ENCODE data around the gene DYRK4. TPM values are rescaled to one million over a fixed set of nuclear protein-coding genes. Genes with fewer than 3 reads are reported as not detected.
"Not testable (repeated sequence)": the region's sequence is repeated elsewhere in the genome, so short reads cannot be mapped to it uniquely, and the experiment has no call there.

The DYRK4 gene, protein sequence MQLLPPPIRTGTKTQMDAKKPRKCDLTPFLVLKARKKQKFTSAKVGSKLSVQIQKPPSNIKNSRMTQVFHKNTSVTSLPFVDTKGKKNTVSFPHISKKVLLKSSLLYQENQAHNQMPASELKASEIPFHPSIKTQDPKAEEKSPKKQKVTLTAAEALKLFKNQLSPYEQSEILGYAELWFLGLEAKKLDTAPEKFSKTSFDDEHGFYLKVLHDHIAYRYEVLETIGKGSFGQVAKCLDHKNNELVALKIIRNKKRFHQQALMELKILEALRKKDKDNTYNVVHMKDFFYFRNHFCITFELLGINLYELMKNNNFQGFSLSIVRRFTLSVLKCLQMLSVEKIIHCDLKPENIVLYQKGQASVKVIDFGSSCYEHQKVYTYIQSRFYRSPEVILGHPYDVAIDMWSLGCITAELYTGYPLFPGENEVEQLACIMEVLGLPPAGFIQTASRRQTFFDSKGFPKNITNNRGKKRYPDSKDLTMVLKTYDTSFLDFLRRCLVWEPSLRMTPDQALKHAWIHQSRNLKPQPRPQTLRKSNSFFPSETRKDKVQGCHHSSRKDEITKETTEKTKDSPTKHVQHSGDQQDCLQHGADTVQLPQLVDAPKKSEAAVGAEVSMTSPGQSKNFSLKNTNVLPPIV
- total RNA-seq: 10 to 100 TPM; 27.5 to 28.6 TPM
- long read RNA-seq, partial matches to known transcripts: 4 of 8 reads
- long read RNA-seq, other reads (novel, unspliced or antisense): 4 of 8 reads

DNA sequence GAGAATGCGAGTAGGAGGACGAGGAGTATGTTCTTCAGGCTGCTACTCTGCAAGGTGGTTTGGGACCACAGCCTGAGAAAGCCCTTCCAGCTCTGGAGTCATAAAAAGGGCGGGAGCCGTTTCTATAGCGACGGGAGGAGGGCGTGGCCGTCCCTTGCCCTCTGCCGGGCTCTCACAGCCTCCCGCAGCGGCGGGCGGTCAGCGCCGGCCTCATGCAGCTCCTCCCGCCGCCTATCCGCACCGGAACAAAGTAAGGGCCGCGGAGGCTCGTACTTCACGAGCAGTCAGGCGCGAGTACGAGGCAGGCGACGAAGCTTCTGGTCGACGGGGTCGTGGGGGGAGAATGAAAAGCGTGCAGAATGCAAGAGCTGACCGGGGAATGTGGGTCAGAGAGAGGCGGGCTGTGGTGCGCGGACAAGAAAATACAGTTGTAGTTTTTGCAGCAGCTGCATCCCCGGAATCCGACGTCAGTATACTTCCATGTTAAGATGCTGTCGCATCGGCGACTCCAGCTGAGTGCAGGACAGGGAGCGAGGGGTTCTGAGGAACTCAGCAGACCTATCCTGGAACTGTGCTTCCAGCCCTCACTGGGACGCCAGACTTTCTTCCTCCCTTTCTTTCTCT, at the start of gene DYRK4:
DYRK4 (plus strand) TSS at position 175 of the 624 bp plus-strand sequence; CDS start at position 213, 38 bp downstream.
- intact Hi-C loops (cut with DNase I, micrococcal nuclease): no loop called here
- ATAC-seq (peak; percentile 99), DNase-seq (peak; percentile 90 to 96)

DNA sequence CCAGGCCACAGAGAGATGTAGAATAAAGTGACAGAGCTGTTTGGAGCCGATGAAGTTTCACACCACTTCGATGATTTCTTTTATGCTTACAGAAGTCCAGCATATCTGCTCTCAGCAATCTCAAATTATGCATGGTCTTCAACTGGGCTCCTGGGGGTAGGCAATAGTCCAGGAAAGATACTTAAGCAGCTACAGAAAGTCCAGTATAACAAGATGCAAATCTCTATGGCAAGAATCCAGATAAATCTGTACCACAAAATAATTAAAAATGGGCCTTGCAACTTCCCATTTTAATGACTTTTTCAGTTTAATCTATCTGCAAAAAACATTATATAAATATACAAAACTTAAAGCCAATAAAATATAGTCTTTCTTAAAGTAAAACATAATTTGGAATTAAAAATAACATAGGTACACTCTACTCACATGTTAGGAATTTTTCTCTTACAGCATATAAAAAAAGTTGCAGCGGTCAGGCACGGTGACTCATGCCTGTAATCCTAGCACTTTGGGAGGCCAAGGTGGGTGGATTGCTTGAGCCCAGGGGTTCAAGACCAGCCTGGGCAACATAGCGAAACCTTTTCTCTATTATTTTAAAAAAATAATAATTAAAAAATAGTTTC, 43.8 kb upstream of the DYRK4 start:
- intact Hi-C loops (cut with DNase I, micrococcal nuclease): no loop called here
- ATAC-seq (no peak), DNase-seq (no peak)

DNA sequence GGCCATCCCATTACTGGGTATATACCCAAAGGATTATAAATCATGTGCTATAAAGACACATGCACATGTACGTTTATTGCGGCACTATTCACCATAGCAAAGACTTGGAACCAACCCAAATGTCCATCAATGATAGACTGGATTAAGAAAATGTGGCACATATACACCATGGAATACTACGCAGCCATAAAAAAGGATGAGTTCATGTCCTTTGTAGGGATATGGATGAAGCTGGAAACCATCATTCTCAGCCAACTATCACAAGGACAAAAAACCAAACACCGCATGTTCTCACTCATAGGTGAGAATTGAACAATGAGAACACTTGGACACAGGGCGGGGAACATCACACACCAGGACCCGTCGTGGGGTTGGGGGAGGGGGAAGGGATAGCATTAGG, 38.6 kb upstream of the DYRK4 start:
- intact Hi-C loops (cut with DNase I, micrococcal nuclease); DNase-seq; ATAC-seq: not testable (repeated sequence)

DNA sequence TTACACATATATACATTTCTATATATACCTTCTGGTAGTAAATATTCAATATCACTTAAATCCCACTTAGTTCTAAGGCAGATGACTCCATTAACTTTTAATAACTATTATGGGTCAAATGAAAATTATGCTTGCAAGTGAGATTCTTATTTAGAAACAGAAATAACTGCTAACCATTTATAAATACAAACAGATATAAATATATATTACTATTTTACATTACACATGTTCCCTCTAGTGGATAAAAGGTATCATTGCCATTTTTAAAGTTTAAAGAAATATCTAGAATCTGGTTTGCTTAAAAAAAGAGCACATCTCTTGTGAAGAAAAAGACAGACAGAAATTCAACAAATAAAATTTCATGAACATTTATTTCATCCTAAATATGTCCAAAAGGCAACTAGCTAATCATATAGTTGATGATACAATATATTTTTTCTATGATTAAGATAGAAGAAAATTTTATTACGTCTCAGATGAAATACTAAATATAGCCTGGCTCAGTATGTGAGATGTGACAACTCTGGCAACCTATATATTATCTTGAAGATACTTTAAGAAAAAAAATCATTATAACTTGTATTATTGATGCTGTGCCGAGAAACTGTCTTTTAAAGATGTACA, 35.0 kb upstream of the DYRK4 start:
- DNase-seq (no peak), ATAC-seq (no peak)
- intact Hi-C loops (cut with DNase I, micrococcal nuclease): loop anchor here in 1 of 2 donors (5.0 kb wide), 2 partner anchors 105 to 220 kb away; no protein-coding TSS in a partner anchor

DNA sequence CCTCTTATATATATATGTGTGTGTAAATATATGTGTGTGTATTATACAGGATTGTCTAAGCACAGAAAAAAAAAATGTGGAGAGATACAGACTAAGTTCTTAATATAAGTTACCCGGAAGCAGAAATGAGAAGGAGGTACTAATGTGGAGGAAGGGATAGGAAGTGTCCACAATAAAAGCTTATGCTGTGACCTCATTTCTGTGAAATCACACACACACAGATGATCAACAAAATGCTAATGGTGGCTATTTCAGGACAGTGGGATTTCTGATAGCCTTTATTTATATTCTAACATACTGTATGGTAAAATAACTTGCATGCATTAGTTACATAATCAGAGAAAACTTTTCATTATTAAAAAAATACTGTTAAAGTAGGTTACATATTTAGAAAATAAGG, 31.8 kb upstream of the DYRK4 start:
- ATAC-seq (no peak), DNase-seq (no peak)
- intact Hi-C loops (cut with DNase I, micrococcal nuclease): no loop called here

DNA sequence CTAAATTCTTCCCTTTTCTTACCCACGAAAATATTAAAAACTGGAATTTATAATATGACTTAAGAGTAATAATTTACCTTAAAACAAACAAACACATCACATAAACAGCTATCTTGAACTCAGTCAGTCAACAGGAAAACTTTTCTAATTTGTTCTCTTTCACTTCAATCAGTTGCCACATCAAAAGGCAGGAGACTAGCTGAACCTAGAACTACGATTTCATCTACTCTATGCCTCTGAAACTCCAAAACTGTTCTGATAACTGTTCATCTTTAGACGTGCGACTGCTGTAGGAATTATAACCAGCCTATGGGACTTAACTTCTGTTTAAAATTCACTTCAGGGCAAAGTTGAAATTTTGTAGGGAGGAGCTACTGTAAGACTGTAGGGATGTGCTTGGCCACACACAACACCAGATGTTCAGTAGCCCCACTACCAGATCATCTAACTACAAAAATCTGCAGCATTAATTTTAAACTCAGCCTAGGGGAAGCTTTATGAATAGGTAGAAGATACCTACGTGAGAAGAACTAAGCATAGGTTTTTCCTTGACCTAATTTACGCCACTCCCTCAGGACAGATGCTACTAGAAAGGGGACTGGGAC, 30.9 kb upstream of the DYRK4 start:
- intact Hi-C loops (cut with DNase I, micrococcal nuclease): no loop called here

DNA sequence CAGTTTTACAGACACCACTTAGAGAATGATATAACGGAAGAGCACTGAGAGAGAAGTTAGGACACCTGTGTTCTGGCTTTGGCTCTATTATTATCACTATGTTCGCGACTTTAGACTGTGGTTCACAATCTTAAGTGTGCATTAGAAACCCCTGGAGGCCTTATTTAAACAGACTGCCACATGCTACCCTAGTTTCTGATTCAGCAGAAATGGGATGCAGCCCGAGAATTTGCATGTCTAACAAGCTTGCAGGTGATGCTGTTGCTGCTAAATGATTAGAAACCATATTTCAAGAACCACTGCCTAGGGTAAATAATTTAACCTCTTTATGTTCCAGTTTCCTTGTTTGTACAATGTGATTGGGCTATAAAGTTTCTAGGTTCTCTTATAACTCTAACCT, 26.9 kb upstream of the DYRK4 start:
- no peak for ATAC-seq
- intact Hi-C loops (cut with DNase I, micrococcal nuclease): no loop called here
- no peak for DNase-seq

More for the DNA sequence above, 30.9 kb upstream of the DYRK4 start:
- no peak for ATAC-seq
- no peak for DNase-seq

DNA sequence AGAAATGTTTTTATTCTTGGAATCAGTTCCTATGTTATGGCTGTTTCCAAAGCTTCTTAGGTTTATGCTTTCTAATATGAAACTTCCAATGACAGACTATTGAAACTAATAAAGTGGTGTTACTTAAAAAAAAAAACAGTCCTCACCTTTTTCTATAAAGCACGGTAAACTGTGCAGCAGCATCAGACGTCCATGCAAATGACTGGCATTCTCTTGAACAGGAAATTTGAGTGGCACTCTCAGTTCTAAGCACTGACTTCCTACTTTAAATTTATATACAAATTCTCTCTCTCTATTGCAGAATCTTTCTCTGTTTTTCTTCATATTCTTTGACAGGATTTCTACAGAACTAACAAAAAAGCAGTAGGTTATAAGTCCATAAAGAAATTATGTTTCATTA, 26.1 kb upstream of the DYRK4 start:
- no peak for ATAC-seq
- DNase-seq: no peak
- intact Hi-C loops (cut with DNase I, micrococcal nuclease): no loop called here

DNA sequence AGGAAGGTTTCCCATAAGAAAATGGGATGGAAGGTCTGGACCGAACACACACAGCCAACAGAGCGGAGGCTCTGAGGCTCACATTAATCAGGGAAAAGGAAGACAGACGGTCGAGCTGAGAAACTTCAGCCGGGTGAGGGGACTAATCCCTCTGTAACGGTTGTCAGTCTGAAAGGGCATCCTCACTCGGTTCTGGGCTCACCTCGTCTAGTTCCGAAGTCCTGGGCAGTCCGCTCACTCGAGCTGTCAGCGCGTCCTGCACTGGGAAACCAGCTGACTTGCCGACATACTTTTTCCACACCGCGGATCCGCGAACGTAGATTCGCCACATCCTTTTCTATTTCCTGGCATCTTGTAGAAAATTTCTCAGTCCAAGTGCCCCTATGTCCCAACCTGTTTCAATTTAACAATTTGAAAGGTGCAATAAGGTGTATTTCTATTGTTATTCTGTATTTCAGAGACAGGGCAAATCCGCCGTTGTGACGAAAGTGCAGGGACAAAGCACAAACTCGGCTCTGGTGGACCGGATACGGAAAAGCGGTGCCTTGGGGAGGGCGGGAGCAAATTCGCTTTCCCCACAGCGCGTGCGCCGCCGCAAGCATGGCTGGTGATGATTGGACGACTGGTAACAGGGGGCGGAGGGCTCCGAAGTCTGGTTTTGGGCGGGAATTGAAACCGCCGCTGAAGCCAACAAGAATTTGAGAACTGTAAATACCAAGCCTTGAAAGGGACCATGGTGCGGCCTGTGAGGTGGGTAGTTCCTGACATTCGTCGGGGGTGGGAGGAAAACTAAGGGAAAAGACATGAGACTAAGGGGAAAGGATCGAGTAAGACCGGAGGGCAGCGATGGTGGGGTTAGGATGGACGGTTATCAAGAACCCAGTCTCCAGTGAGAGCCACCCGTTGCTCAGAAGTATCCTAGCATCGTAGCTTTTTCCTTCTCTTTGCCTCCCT, 23.5 kb upstream of the DYRK4 start, which contains the start of gene RAD51AP1:
RAD51AP1 (plus strand) TSS at position 684 of the 954 bp plus-strand sequence; CDS start at position 734, 50 bp downstream.
- intact Hi-C loops (cut with DNase I, micrococcal nuclease): no loop called here
- ATAC-seq (peak; percentile 100), DNase-seq (peak; percentile 93 to 95)

DNA sequence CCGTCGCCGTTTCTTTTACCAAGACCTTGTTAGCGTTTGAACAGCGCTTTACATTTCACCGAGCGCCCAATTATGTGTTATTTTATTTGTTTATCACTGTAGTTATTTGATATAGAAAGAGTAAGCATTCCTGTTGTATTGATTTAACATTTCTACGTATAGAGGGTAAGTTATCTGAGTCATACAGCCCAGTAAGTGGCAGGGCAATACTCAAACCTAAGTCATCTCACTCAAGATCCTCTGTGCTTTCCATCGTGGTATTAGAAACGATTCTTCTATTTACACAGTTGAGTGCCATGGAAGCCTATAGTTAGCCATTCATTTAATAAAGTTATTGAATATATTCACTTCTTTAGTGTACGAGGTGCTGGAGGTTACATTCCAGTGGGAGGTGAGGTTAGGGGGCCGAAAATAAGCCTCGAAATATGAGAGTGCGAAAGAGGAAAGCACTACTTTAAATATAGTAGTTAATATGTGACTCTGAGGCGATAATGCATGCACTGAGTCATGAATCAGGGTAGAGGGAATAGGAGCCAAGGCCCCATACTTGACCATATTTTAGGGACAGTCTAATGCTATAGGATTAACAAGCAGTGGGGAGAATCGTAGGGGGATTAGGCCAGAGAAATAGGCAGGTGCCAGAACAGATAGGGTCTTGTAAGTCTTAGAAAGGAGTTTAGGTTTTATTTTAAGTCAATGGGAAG, 22.7 kb upstream of the DYRK4 start:
- intact Hi-C loops (cut with DNase I, micrococcal nuclease): no loop called here
- DNase-seq (no peak), ATAC-seq (no peak)

DNA sequence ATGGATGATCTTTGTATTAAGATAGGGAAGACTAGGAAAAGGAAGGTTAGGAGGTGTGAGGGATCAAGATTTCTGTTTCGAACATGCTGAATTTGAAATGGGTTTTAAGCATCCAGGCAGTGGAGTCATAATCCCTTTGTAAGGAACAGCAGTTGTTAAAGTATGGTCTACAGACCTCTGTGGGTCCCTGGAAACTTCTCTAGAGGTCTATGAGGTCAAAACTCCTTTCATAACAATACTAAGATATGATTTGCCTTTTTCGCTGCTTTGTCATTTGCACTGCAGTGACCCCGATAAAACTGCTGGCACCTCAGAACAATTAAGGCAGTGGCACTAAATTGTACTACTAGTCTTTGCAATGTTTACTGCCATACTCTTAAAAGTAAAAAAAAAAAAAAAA, 21.8 kb upstream of the DYRK4 start:
- intact Hi-C loops (cut with DNase I, micrococcal nuclease): no loop called here
- no peak for DNase-seq
- ATAC-seq: no peak

DNA sequence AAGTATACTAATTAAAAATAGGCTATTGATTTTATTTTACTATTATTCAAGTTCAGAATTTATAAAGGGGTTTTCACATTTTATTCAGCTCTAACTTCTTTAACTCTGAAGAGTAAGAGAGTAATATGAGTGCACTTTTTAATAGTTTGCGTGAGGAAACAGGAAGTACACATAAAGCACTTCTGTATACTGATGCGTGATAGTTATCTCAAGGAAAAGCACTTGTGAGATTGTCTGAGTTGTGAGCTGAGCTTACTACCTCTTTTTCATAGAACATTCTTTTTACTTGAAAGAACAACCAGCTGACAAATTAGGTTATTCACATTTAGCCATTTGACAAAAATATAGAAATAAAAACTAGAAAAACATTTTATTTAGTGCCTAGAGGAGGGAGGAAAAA, 21.4 kb upstream of the DYRK4 start:
- intact Hi-C loops (cut with DNase I, micrococcal nuclease): no loop called here
- DNase-seq (no peak), ATAC-seq (no peak)

DNA sequence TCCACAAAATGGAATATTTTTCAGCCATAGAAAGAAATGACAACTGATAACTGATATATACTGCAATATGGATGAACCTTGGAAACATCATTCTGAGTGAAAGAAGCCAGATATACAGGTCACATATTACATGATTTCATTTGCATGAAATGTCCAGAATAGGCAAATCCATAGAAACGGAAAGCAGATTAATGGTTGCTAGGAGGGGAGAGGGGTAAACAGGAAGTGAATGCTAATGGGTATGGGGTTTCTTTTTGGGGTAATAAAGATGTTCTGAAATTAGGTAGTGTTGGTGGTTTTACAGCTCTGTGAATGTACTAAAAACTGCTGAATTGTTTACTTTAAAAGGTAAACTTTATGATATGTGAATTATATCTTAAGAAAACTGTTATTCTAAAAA, 16.8 kb upstream of the DYRK4 start:
- DNase-seq (no peak), ATAC-seq (no peak)
- intact Hi-C loops (cut with DNase I, micrococcal nuclease): no loop called here

DNA sequence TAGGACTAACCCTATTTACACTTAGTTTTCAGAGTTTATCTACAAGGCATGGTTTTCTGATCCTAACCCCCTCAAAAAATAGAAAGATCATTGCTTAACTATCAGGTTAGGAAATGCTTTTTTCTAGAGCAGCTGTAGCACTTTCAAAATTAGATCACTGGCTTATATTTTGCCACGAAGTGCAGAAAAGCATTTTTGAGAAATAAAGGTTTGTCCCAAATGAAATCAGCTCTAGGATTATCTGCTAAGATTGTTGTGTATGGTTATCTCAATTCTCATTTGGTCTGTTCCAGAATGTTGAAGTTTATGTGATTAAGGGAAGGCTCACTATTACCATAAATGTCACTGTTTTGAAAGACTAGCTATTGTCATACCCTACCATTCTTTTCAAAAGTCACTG, 9.8 kb upstream of the DYRK4 start:
- no peak for DNase-seq
- intact Hi-C loops (cut with DNase I, micrococcal nuclease): no loop called here
- no peak for ATAC-seq

DNA sequence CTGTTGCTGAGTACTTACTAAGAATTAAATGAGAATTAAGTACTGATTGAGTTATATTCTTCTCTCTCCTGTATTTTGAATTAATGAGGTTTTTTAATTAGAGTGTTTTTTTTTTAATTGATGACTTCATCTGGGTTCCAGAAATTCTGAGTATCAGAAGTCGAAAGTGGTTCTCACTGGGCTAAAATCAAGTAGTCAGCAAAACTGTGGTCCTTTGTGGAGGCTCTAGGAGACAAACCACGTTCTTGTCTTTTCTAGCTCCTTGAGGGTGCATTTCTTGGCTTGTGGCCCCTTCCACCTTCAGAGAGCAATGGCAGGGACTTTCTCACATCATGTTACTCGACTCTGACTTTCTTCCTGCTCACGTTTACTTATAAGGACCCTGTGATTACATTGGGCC, 8.1 kb upstream of the DYRK4 start:
- intact Hi-C loops (cut with DNase I, micrococcal nuclease): no loop called here
- ATAC-seq: no peak
- no peak for DNase-seq

DNA sequence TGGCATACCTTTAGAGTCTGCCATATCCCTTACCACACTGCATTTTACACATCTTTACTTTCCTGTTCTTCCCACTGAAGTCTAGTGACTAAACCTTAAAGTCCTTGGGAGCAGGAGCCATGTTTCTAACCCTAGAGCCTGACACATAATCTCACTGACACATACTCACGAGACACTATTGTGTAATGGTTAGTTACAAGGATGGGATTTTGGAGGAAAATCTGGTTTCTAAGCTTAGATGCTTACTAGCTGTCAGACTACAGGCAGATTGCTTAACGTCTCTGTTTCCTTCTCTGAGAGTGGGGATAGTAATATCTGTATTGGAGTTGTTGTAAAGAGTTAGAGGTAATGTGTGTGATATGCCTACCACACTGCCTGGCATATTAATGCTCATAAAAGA, 6.2 kb upstream of the DYRK4 start:
- intact Hi-C loops (cut with DNase I, micrococcal nuclease): no loop called here
- no peak for ATAC-seq

More for the DNA sequence above, 6.2 kb upstream of the DYRK4 start:
- no peak for DNase-seq

Measured in left colon (tissue), 2 donors.